GM23248 (cell line): Measurements from ENCODE around the gene FRYL. TPM values are rescaled to one million over a fixed set of nuclear protein-coding genes. Genes with fewer than 3 reads are reported as not detected.

Experiments
- DNase-seq: peaks from one replicate; pipeline ENCODE4 v3.0.0-alpha.2; 2015
- H2AFZ ChIP-seq: fragments of 200-600 bp; sonication (generic); 2 replicates; pipeline ENCODE4 v1.6.1; 2016; ENCODE audit warnings: antibody characterized with exemption
- H3F3A ChIP-seq: fragments of 200-600 bp; sonication (generic); 2 replicates; pipeline ENCODE4 v1.6.1; 2016; ENCODE audit warnings: mild to moderate bottlenecking, antibody characterized with exemption, mixed run types; ENCODE audit not compliant: insufficient read depth
- H3K27ac ChIP-seq: fragments of 200-600 bp; sonication (generic); 2 replicates; pipeline ENCODE4 v1.5.1; 2016; ENCODE audit warnings: mild to moderate bottlenecking
- H3K27me3 ChIP-seq: fragments of 200-600 bp; sonication (generic); replicated peaks from 2 replicates; pipeline ENCODE4 v1.6.1; 2016; ENCODE audit warnings: mild to moderate bottlenecking; ENCODE audit not compliant: insufficient read depth
- H3K36me3 ChIP-seq: fragments of 200-600 bp; sonication (generic); 2 replicates; pipeline ENCODE4 v1.6.1; 2016; ENCODE audit warnings: low read depth, mild to moderate bottlenecking
- H3K4me1 ChIP-seq: fragments of 200-600 bp; sonication (generic); 2 replicates; pipeline ENCODE4 v1.6.1; 2016; ENCODE audit warnings: mild to moderate bottlenecking; ENCODE audit not compliant: insufficient read depth
- H3K4me2 ChIP-seq: fragments of 200-600 bp; sonication (generic); one replicate; pipeline ENCODE4 v1.6.1; 2016; ENCODE audit warnings: mild to moderate bottlenecking; ENCODE audit not compliant: unreplicated experiment
- H3K4me3 ChIP-seq: fragments of 200-600 bp; sonication (generic); 2 replicates; pipeline ENCODE4 v1.5.1; 2016; ENCODE audit warnings: mild to moderate bottlenecking
- H3K79me2 ChIP-seq: fragments of 200-600 bp; sonication (generic); 2 replicates; pipeline ENCODE4 v1.6.1; 2016; ENCODE audit warnings: mild to moderate bottlenecking; ENCODE audit not compliant: insufficient read depth
- H3K9ac ChIP-seq: fragments of 200-600 bp; sonication (generic); 2 replicates; pipeline ENCODE4 v1.6.1; 2016; ENCODE audit warnings: mild to moderate bottlenecking
- H3K9me2 ChIP-seq: fragments of 200-600 bp; sonication (generic); 2 replicates; pipeline ENCODE4 v1.6.1; 2016; ENCODE audit warnings: mixed run types, mild to moderate bottlenecking, moderate library complexity; ENCODE audit not compliant: insufficient read depth
- H3K9me3 ChIP-seq: fragments of 200-600 bp; sonication (generic); one replicate; pipeline ENCODE4 v1.6.1; 2017; ENCODE audit warnings: low read depth
- H4K20me1 ChIP-seq: fragments of 200-600 bp; sonication (generic); 2 replicates; pipeline ENCODE4 v1.6.0; 2016; ENCODE audit not compliant: insufficient read depth
- EZH2 ChIP-seq: fragments of 200-600 bp; sonication (generic); IDR thresholded peaks from 2 replicates; pipeline ENCODE4 v1.6.1; 2018; ENCODE audit warnings: antibody characterized with exemption, mild to moderate bottlenecking; ENCODE audit not compliant: insufficient read depth, poor library complexity, severe bottlenecking
- EZH2phosphoT487 ChIP-seq: fragments of 200-600 bp; sonication (generic); IDR thresholded peaks from 2 replicates; pipeline ENCODE4 v1.6.1; 2018; ENCODE audit warnings: antibody characterized with exemption, moderate library complexity, mild to moderate bottlenecking, low read depth; ENCODE audit not compliant: insufficient read depth
- WGBS, 2 experiments: methylation state at CpG; one replicate each; pipeline ENCODE4 v1.1.6; 2015 to 2017; ENCODE audit warnings: low lambda C conversion rate in 2 of 2, low coverage in 1 of 2; ENCODE audit errors: missing lambda C conversion rate in 2 of 2; 5-methylcytosine and 5-hydroxymethylcytosine counted together
- in situ Hi-C: fragments of 300-500 bp; cut with MboI; formaldehyde crosslinking; loops from 2 replicates; pipeline ENCODE4 v1.15.0; 2020
- polyA plus RNA-seq: library from polyadenylated mRNA; unstranded; fragments of >200 nt; fragmentation: Nextera tagmentation; extraction: Ambion mirVana; gene quantifications from 2 replicates; pipeline ENCODE4 v1.2.1, GENCODE V29; 2016
- total RNA-seq: library from RNA; depleted of rRNA; stranded (reverse); fragments of >200 nt; shearing (Covaris generic); gene quantifications from 2 replicates; pipeline ENCODE4 v1.2.3, GENCODE V29; 2014

Gene FRYL
- total and polyA plus RNA-seq, 2 experiments from 2014 or later: 16.6 to 28.4 TPM

DNA sequence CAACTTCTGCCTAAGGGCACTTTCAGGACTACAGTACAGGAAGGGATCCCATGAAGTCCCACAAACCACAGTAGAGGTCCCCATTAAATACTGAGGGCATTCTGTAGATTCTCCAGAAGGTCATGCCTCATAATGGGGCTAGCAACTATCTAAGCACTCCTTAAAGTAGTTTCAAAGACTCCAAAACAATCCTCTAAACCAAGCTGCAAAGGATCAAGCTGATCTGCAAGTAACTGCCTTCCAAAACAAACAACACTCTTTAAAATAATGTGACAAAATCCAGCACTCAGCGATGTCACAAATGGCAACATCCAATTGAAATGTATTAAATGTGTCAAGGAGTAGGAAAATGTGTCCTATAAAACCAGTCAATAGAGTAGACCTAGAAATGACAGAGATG is 118.7 kb downstream of the FRYL start:
- WGBS, 2 experiments: 97 to 98% methylated on average over 1 of the region's 1 CpG
- Histone ChIP-seq H3F3A (no peaks in the 10 kb centered on the region), H3K4me1 (peaks cover 10% of the 10 kb centered on the region), H3K27ac (no peak overlapping the region), H4K20me1 (no peaks in the 10 kb centered on the region), H3K4me2 (no peak overlapping the region), H2AFZ (no peak overlapping the region), H3K9ac (no peak overlapping the region), H3K9me2 (no peaks in the 10 kb centered on the region), H3K79me2 (peaks cover 76% of the 10 kb centered on the region), H3K36me3 (no peaks in the 10 kb centered on the region), H3K9me3 (no peaks in the 10 kb centered on the region), H3K27me3 (no peaks in the 10 kb centered on the region), H3K4me3 (no peak overlapping the region)
- TF ChIP-seq EZH2 (no peak), EZH2phosphoT487 (no peak)
- in situ Hi-C loops: no loop called here
- DNase-seq: no peak

DNA sequence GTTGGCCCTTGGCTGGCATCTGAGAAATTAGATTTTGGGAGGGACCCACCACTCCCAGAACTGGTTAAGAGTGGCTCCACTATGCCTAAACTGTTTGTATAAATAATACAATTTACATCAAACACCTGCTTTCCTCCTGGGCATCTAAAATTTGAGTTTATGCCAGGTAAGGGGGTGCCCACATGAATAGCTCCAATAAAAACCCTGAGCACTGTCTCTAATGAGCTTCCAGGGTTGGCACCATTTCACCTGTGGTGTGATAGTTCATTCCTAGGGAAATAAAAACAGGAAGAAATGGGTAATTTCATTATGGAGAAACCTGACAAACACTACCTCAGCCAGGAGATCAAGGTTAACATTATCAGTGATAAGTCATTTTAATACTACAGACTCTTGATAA is 119.7 kb downstream of the FRYL start:
- Histone ChIP-seq H3K4me2 (no peak overlapping the region), H3K36me3 (no peaks in the 10 kb centered on the region)

DNA sequence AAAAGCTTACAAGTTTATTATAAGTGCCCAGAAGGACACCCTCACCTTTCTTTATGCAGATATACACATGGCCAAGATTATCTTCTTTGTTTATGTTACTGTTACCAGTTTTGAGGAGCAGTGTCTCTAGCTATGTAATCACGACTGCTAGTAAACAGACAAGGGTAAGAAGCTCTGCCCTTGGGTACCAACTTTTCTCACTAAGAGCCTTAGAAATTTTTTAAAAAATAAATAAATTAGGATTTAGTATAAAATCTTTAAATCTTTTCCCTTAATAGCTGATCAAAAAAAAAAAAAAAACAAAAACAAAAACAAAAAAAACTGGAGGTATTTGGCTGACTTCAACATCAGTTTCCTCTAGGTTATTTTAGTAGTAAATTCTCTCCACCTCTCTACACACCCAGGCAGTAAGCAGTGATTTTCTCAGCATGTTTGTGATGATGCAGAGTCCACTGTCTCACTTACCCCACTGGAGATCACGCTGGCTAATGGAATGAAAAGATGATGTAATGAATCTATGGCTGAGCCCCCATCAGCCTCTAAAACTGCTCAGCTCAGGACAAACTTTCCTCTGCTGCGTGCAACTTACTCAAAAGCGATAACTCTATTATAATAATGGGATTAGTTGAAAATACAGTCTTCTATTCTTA is 125.9 kb downstream of the FRYL start:
- H2AFZ ChIP-seq: no peak overlapping the region
- no peak overlapping the region for H3K9ac ChIP-seq
- peak; percentile 15 for DNase-seq

More for the DNA sequence above, 119.7 kb downstream of the FRYL start:
- H3K9me2 ChIP-seq: no peaks in the 10 kb centered on the region
- H3K79me2 ChIP-seq: peaks cover 68% of the 10 kb centered on the region
- no peaks in the 10 kb centered on the region for H3K27me3 ChIP-seq
- no peak overlapping the region for H3K27ac ChIP-seq
- H3K9me3 ChIP-seq: no peaks in the 10 kb centered on the region
- no peak overlapping the region for H3K4me3 ChIP-seq
- no peaks in the 10 kb centered on the region for H3F3A ChIP-seq
- TF ChIP-seq EZH2phosphoT487 (no peak), EZH2 (no peak)
- no peak overlapping the region for H3K9ac ChIP-seq
- in situ Hi-C loops: no loop called here
- H4K20me1 ChIP-seq: no peaks in the 10 kb centered on the region
- no peak for DNase-seq
- no peak overlapping the region for H2AFZ ChIP-seq
- H3K4me1 ChIP-seq: peaks cover 3% of the 10 kb centered on the region; the same call in 1 of the 2 replicates

DNA sequence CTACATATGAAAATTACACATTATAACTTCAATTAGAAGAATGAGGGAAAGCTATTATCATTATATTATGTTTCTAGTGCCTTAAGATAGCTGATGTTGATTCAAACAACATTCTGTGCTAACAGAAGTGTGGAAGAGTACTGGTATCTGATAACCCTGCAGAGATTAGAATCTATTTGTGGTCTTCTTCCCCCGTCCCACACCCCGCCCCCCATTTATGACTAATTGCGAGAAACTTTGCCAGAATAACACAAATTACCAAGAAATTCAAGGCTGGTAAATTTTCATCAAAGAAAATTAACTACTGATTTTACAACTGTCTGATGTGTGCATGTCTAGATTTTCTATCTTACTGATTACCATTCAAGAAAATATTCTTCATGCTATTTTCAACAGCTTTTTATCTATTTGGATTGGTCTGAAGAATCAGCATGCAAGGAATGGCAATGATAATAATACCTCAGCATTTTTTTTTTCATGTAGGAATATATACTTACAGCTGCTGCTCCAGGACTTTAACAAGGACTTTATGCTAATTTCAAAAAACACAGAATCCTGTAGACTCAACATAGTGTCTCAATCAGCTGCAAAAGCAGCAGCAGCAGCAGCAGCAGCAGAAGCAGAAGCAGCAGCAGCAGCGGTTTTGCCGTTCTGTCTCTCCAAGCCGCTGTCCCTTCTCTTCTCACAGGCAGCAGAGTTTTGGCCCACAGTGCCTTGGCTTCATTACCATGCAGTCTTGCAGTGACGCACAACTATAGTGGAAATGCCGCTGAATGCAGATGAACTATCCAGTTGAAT is 126.7 kb downstream of the FRYL start:
- no peaks in the 10 kb centered on the region for H3K36me3 ChIP-seq
- H3K4me3 ChIP-seq: peak overlapping the region; percentile 4; the same call in 1 of the 2 replicates
- no peaks in the 10 kb centered on the region for H3K27me3 ChIP-seq
- H4K20me1 ChIP-seq: peaks cover 4% of the 10 kb centered on the region
- no peaks in the 10 kb centered on the region for H3K9me2 ChIP-seq
- TF ChIP-seq EZH2phosphoT487 (no peak), EZH2 (no peak)
- 33 to 45% methylated on average over 8 of the region's 8 CpGs for WGBS, 2 experiments
- peaks cover 11% of the 10 kb centered on the region; the same call in 1 of the 2 replicates for H3F3A ChIP-seq
- peaks cover 59% of the 10 kb centered on the region for H3K79me2 ChIP-seq
- in situ Hi-C loops: no loop called here
- H3K27ac ChIP-seq: no peak overlapping the region
- peak overlapping the region; percentile 59 for H3K4me2 ChIP-seq
- peak; percentile 73 for DNase-seq
- no peak overlapping the region for H3K9ac ChIP-seq
- H3K9me3 ChIP-seq: no peaks in the 10 kb centered on the region
- no peak overlapping the region for H2AFZ ChIP-seq
- peaks cover 31% of the 10 kb centered on the region for H3K4me1 ChIP-seq

More for the DNA sequence above, 125.9 kb downstream of the FRYL start:
- Histone ChIP-seq H3K4me3 (peak overlapping the region; percentile 4; the same call in 1 of the 2 replicates), H3K4me2 (peak overlapping the region; percentile 59), H3K9me3 (no peaks in the 10 kb centered on the region), H3K79me2 (peaks cover 56% of the 10 kb centered on the region), H3F3A (peaks cover 11% of the 10 kb centered on the region; the same call in 1 of the 2 replicates), H3K27me3 (no peaks in the 10 kb centered on the region), H3K4me1 (peaks cover 31% of the 10 kb centered on the region), H4K20me1 (peaks cover 4% of the 10 kb centered on the region), H3K36me3 (no peaks in the 10 kb centered on the region), H3K9me2 (no peaks in the 10 kb centered on the region), H3K27ac (no peak overlapping the region)
- WGBS, 2 experiments: 77 to 82% methylated on average over 4 of the region's 4 CpGs
- TF ChIP-seq EZH2phosphoT487 (no peak), EZH2 (no peak)
- in situ Hi-C loops: no loop called here
